IPS-NIHi11 (cell line): Measurements from ENCODE around the gene RGSL1.

ENCODE experiments used
- DNase-seq: peaks from one replicate; pipeline ENCODE4 v3.0.0; 2012; ENCODE audit warnings: mixed read lengths, low spot score

Gene RGSL1

DNA sequence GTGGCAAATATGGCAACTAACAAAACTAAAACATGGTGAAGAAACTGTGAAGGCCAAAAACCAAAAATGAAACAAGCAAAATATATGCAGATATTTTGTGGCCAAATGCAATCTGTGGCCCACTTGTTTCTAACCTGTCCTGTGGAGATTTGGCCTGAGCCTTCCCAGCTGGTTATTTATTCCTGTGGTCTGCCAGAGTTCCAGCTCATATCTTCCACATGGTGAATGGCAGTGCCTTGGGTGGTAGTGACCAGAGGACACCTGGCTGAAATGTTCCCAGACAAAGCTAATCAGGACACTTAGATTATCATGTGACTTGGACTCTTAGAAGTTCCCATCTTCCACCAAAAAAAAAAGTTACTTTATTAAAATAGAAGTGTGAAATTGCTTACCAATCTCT lies 99.4 kb downstream of the RGSL1 start:
- DNase-seq = no peak

DNA sequence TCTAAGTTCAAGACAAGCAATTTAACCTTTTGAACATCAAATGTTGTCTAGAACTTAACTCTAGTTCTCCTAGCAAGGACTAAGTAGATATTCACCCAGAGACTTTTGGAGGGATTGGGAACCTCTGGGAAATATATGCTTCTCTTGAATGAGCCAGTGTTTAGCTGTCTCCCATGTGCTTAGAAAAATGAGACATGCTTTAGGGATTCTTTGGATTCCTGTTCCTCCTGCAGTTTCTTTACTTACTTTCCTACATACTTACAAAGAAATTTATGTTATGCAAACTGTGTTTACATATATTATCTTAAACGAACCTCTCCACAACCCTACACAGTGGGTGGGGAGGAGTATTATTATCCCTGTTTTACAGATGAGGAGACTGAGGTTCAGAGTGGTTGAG lies 99.9 kb downstream of the RGSL1 start:
- DNase-seq = no peak

DNA sequence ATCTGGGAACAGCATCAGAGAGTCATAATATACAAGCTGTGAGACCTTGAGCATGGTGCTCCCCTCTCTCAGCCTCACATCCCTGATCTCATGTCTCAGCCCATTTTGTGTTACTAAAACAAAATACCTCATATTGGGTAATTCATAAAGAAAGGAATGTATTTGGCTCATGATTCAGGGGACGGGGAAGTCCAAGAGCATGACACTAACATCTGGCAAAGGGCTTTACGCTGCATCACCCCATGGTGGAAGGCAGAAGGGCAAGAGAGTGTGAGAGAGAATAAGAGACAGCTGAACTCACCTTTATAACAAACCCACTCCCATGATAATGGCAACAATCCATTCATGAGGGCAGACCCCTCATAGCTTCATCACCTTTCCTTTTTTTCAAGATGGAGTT lies 102.6 kb downstream of the RGSL1 start:
- no peak for DNase-seq

DNA sequence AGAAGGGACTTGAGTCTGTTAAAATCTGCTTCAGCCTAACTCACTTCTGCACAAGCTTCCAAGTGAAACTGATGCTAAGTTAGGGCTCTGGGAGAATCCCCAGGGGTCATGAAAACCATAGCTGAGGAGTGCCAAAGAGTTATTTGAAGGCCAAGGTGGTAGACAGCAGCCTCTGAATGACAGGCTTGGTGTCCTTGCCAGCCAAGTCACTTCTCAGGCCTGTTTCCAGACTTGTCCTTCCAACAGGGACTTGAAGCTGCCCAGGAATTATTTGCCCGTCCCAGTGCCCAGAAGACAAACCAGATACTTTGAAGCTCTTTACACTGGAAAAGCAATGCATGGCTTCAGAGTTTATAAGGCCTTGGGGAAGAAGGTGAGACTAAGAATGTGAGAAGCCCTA lies 105.5 kb downstream of the RGSL1 start:
- DNase-seq = no peak

DNA sequence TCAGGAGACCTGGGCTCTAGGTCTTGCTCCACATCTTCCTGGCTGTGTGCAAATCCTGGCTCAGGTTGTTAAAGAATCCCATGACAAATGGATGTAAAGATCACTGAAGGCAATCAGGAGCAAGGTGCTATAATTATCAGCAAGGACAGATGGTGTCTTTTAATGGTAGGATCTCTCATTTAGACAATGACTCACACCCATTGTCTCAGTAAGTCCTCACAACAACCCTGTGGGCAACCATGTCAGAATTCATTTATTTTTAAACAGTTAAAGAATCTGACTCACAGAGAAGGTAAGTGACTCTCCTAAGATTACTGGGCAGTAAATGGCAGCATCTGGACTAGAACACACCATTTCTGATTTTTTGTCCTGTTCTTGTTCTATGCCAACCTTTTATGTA lies 106.3 kb downstream of the RGSL1 start:
- no peak for DNase-seq

DNA sequence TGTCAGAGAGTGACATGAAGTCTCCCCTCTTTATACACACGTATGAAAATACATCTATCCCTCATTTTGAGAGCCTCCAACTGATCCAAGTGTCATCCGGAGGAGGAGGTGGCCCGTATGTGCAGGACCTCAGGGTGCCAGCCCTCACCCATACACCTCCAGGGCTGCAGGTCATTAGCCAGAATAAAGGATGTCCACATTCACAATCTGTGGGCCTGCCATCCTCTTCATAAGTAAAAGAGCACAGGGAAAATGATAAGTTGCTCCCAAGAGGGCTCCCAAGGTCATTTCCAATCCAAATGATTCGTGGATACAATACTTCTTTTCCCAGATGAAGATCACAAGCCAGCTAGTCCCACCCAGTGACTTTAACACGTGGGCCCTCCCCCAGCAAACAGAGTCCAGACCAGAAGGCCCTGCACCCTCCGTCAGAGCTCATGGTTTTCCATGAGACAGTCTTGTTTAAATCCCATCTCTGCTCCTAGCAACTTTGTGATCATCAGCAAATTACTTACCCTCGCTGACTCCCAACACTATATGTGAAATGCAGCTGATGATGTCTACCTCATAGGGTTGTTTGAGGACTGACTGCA lies 110.5 kb downstream of the RGSL1 start:
- DNase-seq = no peak

DNA sequence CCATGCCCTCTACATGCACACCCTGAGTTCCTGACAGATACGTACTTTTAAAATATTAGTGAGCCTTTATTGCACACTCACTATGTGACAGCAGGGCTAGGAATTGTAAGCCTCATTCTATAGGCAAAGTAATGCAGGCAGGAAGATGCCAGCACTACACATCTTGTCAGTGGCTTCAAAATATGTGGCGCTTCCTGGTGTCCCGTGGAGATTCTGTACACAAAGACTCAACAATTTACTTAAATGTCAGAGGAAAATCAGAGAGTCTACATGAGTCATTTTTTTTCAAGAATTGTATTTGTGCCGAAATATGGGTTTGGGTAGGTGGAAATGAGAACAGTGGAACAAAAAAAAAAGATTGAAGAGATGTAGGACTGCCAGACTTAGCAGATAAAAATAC lies 111.5 kb downstream of the RGSL1 start:
- no peak for DNase-seq

DNA sequence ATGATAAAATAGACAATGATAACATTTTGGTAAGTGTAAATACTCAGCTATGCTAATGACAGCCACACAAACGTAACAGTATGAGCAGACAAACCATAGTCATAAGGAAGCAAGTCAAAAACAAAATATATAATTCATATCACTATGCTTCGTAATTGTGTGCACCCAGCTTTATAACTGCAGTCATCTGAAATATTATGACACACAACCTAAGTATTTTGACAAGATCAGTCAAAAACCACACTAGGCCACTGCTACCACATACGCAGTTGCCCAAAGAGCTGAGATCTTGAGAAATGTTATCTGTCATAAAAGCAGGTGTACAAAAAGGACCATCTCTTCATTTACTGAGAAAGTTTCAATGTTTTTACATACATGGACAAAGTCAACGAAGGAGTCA lies 113.1 kb downstream of the RGSL1 start:
- no peak for DNase-seq

DNA sequence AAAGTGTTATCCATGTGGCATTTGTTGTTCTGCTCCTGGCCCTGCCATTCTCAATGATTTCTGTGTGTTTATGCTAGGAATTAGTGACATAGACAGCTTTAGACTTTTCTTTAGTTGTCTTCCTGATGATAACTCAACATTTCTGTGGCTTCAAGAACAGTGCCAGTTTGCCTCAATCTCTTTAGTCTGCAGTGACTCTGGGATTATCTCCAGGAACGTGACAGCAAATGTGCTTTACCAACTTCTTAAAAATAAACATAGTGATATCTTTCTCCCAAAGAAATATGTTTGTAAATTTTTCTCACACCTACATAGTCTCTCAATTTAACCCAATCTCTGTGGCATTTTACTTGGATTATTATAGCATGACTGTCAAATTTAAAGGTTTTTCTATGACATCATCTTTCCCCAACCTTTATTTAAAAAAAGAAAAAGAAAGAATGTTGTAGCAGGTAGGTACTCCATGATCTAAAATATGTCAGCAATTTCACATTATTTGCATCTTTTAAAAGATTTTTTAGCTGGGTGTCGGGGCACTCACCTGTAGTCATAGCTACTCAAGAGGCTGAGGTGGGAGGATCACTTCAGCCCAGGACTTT lies 114.6 kb downstream of the RGSL1 start:
- DNase-seq = no peak

DNA sequence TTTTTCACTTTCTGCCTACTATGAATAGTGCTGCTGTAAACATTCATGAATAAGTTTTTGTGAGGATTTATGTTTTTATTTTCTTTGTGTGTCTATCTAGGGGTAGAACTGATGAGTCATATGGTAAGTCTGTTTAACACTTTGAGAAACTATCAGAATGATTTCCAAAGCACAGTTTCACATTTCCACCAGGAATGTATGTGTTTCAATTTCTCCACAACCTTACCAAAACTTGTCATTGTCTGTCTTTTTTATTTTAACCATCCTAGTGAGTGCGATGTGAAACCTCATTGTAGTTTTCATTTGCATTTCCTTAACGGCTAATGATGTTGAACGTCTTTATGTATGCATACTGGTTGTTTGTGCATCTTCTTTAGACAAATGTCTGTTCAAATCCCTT lies 115.6 kb downstream of the RGSL1 start:
- DNase-seq = no peak

DNA sequence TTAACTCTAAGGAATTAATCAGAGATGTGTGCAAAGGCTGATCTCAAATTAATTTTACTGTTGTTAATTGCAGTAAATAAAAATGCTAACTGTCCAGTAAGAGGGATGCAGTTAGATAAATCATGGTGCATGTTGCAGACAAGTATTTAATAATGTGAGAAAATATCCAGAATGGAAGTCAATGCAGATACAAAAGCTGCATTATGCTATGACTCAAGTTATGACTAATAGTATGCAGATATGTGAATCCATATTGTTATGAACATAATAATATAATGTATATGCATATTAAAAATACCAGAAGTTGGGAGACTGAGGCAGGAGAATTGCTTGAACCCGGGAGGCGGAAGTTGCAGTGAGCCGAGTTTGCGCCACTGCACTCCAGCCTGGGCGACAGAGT lies 117.7 kb downstream of the RGSL1 start:
- no peak for DNase-seq

DNA sequence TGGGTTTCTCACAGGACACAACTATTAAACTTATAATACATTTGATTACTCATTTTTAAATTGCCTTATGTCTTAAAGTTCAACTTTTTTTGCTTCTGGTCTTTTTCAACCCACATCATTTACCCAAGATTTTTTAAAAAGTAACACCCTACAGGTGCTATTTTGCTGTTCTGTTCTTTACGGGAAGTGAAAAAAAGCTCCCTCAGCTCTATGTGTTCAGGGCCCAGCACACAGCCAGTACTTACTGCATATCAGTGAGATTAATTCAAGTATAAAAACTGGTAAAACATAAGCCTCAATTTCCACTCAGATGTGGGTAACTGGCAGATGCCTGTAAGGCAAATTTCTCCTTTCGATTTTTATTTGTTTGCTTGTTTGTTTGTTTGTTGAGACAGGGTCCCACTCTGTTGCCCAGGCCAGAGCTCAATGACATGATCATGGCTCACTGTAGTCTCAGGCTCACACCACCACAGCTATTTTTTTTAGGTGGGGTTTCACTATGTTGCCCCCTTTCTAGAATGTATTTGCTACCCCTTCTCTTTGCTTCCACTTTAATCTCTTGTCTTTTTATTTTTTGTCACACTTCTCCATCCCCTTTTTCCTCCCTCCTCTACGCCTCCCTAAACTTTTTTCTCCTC lies 118.8 kb downstream of the RGSL1 start:
- no peak for DNase-seq

DNA sequence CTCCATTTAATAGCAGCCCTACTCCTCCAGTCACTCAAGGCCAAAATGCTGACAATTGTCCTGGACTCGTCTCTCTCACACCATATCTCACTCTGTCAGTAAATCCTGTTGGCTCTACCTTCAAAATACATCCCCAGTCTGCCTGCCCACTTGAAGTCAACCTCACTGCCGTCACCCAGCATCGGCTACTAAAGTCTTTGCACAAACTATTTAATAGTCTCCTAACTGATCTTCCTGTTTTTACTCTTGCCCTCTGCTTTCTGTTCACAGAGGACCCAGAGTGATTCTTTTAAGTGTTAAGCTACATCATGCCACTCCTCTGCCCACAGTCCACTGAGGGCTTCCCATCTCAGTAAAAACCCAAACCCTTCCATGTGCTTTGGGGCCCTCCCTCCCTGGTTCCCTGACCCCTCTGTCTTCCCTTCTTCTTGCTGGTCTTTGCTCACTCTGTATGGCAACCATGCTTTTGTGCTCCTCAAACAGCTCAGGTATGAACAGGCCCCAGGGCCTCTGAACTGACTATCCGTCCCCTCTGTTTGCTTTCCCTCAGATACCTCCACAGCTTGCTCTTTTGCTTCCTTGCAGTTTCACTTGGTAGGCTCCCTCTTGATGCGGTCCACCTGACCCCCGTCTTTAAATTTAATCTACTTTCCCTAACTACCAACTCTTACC lies 120.1 kb downstream of the RGSL1 start:
- no peak for DNase-seq

DNA sequence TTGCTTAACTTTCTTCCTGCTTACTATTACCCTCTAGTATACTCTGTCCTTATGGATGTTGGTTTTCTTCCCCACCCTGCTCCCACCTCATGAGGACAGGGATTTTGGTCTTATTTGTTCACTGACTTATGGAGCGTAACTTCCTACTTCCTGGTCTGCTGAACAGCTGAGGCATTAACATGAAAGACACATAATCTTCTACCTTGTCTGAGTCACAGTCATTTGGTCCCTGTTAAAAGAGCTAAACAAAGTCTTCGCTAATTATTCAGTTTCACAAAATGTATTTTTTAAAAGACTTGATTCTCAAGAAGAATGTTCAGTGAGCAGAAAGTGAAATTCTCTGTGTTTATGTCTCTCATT lies 120.6 kb downstream of the RGSL1 start:
- DNase-seq = no peak

DNA sequence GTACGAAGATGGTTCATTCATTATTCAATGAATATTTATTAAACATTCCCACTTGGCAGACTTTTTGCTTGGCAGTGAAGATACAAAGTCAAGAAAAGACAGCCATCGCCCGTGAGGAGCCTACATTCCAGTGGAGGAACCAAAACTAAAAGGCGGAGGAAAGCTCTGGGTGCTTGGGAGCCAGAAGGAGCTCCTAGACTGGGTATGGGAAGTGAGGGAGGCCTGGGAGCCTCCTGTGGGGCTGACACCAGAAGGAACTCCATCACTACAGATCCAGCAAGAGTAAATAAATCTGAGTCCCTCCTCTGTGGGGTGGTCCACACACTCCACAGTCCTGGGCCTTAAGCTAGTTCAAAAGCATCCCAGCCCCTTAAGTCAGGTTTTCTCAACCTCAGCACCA lies 124.2 kb downstream of the RGSL1 start:
- DNase-seq = no peak

DNA sequence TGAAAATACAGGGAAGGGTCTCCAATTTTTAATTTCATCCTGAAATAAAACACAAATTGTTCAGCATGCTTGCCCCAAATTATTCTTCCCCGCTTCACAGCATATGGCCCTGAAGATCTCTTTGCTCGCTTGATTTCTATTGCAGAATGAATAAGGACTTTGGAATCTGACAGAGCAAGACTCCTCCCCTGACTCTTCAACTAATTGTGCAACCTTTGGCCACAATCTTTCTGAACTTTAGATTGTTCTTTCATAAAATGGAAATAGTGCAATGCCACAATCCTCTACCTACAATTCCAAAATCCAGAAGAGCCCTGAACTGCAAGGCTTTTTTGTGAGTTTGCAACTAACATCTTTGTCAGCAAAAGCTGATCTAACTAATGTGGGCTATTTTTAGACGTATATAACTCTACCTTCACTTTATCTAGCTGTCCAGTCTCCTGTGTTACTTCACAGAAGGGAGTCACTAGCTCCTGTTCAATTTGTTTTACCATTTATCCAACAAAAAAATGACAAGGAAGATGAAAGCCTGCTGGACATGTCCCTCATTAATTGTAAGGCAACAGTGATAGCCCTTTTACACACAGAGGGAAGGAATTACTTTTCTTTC lies 125.7 kb downstream of the RGSL1 start:
- no peak for DNase-seq

DNA sequence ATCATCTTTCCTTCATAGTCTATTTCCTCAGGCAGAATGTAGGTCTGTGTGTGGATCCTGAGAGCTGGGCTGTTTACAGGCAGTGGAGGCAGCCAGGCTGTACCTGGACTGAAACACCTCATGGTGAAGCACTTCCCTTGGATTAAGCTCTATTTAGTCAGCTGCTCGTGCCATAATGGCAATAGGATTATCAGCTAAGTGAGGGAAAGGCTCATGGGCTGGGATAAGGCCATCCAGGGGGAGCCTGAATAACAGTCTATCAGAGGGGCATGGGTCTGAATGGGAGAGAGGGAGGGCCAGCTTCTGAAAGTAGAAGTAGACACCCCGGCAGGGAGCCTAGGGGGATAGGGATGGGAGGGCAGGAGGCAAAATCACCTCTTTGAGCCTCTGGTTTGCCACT lies 130.8 kb downstream of the RGSL1 start:
- no peak for DNase-seq

DNA sequence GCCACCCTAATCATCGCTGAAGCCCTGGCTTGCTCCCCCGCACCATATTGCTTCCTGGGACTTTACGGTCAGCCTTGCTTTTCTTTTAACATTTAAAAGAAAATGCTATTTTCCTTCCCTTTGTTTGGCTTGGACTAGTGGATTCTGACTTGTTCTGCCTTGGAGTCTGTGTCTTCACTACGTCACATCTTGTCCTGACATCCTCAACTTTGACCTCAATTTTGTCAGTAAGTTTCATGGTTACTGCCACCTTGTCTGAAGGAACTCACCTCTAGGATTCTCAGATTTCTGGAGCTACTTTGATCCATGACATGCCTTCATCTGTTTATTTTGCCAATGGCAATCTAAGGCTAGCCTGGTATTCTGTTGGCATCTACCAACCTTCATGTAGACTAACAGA lies 134.8 kb downstream of the RGSL1 start:
- DNase-seq = no peak

DNA sequence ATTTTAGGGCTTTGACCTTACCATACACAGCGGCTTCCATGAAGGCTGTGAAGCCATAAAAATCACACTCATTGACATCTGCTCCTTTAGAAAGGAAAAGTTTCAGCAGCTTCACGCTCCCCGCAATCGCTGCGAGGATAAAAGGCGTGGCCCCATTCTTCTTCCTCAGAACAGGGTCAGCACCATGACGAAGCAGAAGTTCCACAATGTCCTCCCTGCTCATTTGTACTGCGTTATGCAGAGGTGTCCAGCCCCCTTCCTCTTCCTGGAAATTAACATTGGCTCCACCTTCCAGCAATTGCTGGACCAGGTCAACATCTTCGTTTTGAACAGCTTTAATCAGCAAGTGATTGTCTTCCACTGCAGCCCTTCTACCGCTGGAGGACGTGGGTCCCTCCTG lies 136.4 kb downstream of the RGSL1 start:
- no peak for DNase-seq

DNA sequence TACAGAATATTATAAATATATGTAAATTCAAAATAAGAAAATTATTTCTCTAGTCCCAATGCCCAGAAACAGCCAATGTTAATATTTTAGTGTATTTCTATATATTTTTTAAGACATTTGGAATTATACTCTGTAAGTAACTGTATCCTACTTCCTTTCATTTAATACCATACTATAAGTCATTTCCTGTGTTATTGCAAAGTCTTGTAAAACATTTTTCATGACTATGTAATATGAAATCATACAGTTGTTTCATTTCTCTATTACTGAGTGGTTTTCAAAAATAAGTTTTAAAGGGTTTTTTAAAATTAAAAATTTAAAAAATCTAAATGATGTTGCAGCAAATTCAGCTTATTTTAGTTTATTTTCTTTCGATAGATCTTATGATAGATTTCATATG lies 137.1 kb downstream of the RGSL1 start:
- DNase-seq = no peak

DNA sequence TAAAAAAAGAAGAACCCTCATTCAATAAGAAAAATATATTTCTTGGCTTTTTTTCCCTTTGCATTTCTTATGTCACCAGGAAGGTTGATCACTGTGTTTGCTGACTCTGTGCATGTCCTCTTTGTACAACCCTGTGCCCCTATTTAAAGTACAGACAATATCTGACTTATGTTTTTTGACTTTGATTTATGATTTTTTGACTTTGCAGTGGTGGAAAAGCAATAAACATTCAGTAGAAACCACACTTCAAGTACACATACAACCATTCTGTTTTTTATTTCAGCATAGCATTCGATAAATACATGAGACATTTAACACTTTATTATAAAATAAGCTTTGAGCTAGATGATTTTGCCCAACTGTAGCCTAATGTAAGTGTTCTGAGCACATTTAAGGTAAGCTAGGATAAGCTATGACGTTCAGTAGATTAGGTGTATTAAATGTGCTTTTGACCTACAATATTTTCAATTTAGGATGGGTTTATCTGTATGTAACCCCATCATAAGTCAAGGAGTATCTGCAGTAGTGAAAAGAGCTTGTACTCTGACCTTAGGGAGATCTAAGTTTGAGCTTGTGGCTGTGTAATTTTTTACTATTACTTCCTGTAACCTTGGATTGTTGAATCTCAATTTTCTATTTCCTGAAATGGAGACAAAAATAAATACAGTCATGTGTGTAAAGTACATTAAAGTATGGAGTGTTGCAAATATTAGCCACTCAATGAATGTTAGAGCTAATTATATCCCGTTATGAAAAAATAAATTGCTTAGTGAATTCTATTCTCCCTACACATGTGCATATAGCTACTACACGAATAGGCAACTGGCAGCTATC lies 137.9 kb downstream of the RGSL1 start:
- no peak for DNase-seq
